Common myeloid progenitor, CD34-positive (primary cell): ENCODE data around the gene PLEKHM2.

ENCODE experiments used
- CTCF ChIA-PET: fragments of 350-600 bp; sonication (Branson Sonifier 250); formaldehyde crosslinking; loops from one replicate; lab custom pipeline; 2021; ENCODE audit warnings: antibody characterized with exemption; lab: Charles Lee
- POLR2A ChIA-PET: fragments of 350-600 bp; sonication (Branson Sonifier 250); formaldehyde crosslinking; loops from one replicate; lab custom pipeline; 2021; ENCODE audit warnings: antibody characterized with exemption; lab: Charles Lee
- DNase-seq, 3 donors: peaks; one replicate each; pipeline versions ENCODE4 v3.0.0 to v3.0.0-alpha.2; 2013
- H3K27ac ChIP-seq, 2 experiments: 1 replicate in 1 of 2; 2 replicates in 1 of 2; pipeline ENCODE4 v1.7.0; 2013; ENCODE audit warnings: inconsistent platforms in 2 of 2, low read length in 2 of 2, mild to moderate bottlenecking in 2 of 2, low read depth in 1 of 2, moderate library complexity in 1 of 2; ENCODE audit not compliant: severe bottlenecking in 2 of 2, insufficient read depth in 1 of 2, poor library complexity in 1 of 2
- H3K27me3 ChIP-seq, 5 experiments: replicated peaks in 2 of 5; 1 replicate in 3 of 5; 2 replicates in 2 of 5; pipeline versions ENCODE4 v1.6.1 to v1.7.0; 2013; ENCODE audit warnings: low read length in 4 of 5, mild to moderate bottlenecking in 2 of 5, moderate library complexity in 2 of 5, inconsistent platforms in 1 of 5; ENCODE audit not compliant: insufficient read depth in 5 of 5, control insufficient read depth in 4 of 5
- H3K36me3 ChIP-seq, 4 experiments: 1 replicate in 2 of 4; 2 replicates in 2 of 4; pipeline versions ENCODE4 v1.6.1 to v1.7.0; 2013; ENCODE audit warnings: low read length in 3 of 4, control low read depth in 1 of 4, mild to moderate bottlenecking in 1 of 4; ENCODE audit not compliant: control insufficient read depth in 4 of 4, insufficient read depth in 4 of 4
- H3K4me1 ChIP-seq, 4 experiments: 1 replicate in 3 of 4; 2 replicates in 1 of 4; pipeline versions ENCODE4 v1.6.1 to v1.7.1; 2013; ENCODE audit warnings: low read length in 3 of 4, mild to moderate bottlenecking in 3 of 4, control low read depth in 1 of 4, inconsistent platforms in 1 of 4, moderate library complexity in 1 of 4; ENCODE audit not compliant: control insufficient read depth in 4 of 4, insufficient read depth in 4 of 4; ENCODE audit errors: control extremely low read depth in 1 of 4
- H3K4me3 ChIP-seq, 7 experiments: 1 replicate in 4 of 7; 2 replicates in 3 of 7; pipeline versions ENCODE4 v1.5.1 to v1.7.0; 2013; ENCODE audit warnings: mild to moderate bottlenecking in 7 of 7, low read length in 6 of 7, moderate library complexity in 6 of 7, inconsistent platforms in 2 of 7, low read depth in 2 of 7, control low read depth in 1 of 7; ENCODE audit not compliant: insufficient read depth in 4 of 7, control insufficient read depth in 1 of 7; ENCODE audit errors: extremely low read depth in 1 of 7
- H3K9me3 ChIP-seq, 5 experiments: 1 replicate in 4 of 5; 2 replicates in 1 of 5; pipeline versions ENCODE4 v1.6.1 to v1.7.1; 2013; ENCODE audit warnings: low read length in 4 of 5, mild to moderate bottlenecking in 2 of 5, inconsistent platforms in 1 of 5, low read depth in 1 of 5, moderate library complexity in 1 of 5; ENCODE audit not compliant: control insufficient read depth in 4 of 5, insufficient read depth in 2 of 5; ENCODE audit errors: control extremely low read depth in 1 of 5
- WGBS: methylation state at CpG from one replicate; pipeline ENCODE4 v1.1.5; 2013; ENCODE audit not compliant: insufficient coverage; 5-methylcytosine and 5-hydroxymethylcytosine counted together

PLEKHM2 gene

DNA sequence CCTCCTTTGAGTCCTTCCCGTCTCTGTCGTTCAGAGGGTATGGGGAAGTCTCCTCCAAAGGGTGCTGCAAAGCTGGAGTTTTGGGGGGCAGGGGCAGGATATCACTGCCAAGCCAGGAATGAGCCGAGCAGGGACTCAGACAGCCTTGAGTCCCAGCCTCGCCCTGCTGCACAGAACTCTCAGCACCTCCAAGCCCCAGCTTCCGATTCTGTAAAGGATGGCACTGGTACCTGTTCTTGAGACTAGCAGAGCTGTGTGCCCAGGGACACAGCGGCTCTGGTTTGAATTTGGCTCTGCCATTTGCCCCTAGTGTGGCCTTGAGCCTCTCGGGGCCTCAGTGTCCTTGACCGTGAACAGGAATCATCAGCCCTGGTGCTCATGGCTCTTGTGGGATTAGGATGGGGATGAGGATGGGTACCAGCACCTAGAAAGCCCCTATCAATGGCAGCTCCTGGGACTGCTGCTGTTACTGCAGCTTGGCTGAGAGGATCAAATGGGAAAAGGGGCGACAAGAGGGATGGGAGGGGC is 73.0 kb downstream of the PLEKHM2 start:
- Histone ChIP-seq H3K4me3 (no peak overlapping the region), H3K36me3 (no peaks in the 10 kb centered on the region), H3K4me1 (peaks cover 0 to 21% (median 12%) of the 10 kb centered on the region in 4 experiments), H3K9me3 (no peaks in the 10 kb centered on the region), H3K27me3 (peaks cover 0 to 68% (median 37%) of the 10 kb centered on the region in 5 experiments), H3K27ac (no peak overlapping the region)
- ChIA-PET CTCF (no interaction called here), POLR2A (no interaction called here)
- 54% methylated on average over 7 of the region's 9 CpGs for WGBS
- DNase-seq, result peak in 1 of 3 donors; percentile 51

DNA sequence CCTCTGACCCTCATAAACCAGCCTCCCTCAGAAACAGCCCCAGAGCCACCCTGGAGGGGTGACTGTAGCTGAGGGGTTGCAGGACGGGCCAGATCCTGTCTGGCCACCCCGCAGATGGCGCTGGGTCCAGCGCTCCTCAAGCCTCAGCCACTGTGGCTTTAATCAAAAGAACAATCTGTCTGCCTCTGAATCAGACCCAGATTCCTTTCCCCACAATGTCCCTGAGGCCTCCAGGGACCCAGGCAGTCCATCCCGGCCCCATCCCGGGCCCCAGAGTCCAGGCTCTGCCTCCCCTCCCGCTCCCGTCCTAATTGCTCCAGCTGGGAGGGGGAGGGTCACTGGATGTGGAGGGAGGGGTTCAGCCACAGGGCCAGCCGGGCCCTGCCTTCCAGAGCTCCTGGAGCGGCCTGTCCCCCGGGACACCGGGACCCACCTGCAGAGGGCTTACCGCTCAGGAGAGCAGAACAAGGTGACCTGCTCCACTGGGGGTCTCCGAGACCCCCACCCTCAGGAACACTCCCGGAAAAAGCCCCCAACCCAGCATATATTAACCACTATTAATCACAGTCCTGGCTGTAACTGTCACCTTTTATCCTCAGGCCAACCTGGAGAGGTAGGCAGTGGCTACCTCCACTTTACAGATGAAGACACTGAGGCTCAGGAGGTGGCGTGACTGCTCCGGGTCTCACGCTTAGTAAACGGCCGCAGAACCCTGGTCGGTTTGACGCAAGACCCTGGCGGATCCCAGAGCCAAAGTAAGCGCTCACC is 73.6 kb downstream of the PLEKHM2 start:
- no peak overlapping the region for H3K4me3 ChIP-seq
- H3K27me3 ChIP-seq, result peaks cover 0 to 74% (median 37%) of the 10 kb centered on the region in 5 experiments
- POLR2A ChIA-PET, result no interaction called here
- peaks cover 0 to 21% (median 12%) of the 10 kb centered on the region in 4 experiments for H3K4me1 ChIP-seq
- WGBS, result 10% methylated on average over 19 of the region's 24 CpGs
- no peaks in the 10 kb centered on the region for H3K36me3 ChIP-seq
- CTCF ChIA-PET, result no interaction called here
- no peak for DNase-seq
- H3K9me3 ChIP-seq, result no peaks in the 10 kb centered on the region
- H3K27ac ChIP-seq, result no peak overlapping the region

DNA sequence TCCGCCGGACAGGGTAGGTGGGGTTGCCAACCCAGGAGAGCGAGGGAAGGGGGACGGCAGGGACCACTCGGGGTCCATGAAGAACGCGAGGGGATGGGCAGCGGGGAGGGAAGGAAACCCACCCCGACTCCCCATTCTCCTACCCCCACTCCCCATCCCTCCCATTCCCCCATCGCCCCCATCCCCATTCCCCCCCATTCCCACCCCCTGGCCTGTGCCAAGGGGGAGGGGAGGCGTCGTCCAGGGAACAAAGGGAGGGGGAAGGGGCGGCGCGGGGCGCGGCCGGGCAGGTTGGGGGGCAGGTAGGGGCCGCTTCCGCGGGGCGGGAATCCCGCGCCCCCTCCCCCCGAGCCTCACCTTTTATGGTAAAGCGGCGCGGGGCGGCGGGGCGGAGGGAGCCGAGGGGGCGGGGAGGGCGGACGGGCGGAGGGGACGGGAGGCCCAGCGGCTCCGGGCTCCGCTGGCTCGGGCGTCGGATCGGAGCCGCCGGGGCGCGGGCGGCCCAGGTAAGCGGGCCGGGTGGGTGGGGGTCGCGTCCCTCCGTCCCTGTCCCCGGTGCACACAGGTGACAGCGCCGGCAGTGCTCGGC is 74.3 kb downstream of the PLEKHM2 start, which contains the start of gene FBLIM1:
FBLIM1 (plus strand) TSS at position 453 of the 589 bp plus-strand sequence. CDS start 6,189 bp downstream, outside the sequence.
- Histone ChIP-seq H3K4me3 (peak within 1 kb of the TSS in 6 of 7 experiments; percentile 15 to 59 (median 48)), H3K4me1 (peaks cover 0 to 21% (median 12%) of the 10 kb centered on the region in 4 experiments), H3K9me3 (no peaks in the 10 kb centered on the region), H3K27ac (no peak within 1 kb of the TSS), H3K27me3 (peaks cover 0 to 75% (median 37%) of the 10 kb centered on the region in 5 experiments), H3K36me3 (no peaks in the 10 kb centered on the region)
- DNase-seq, result no peak
- WGBS, result under 1% methylated on average over 26 of the region's 58 CpGs
- CTCF ChIA-PET, result no interaction called here
- POLR2A ChIA-PET, result no interaction called here

DNA sequence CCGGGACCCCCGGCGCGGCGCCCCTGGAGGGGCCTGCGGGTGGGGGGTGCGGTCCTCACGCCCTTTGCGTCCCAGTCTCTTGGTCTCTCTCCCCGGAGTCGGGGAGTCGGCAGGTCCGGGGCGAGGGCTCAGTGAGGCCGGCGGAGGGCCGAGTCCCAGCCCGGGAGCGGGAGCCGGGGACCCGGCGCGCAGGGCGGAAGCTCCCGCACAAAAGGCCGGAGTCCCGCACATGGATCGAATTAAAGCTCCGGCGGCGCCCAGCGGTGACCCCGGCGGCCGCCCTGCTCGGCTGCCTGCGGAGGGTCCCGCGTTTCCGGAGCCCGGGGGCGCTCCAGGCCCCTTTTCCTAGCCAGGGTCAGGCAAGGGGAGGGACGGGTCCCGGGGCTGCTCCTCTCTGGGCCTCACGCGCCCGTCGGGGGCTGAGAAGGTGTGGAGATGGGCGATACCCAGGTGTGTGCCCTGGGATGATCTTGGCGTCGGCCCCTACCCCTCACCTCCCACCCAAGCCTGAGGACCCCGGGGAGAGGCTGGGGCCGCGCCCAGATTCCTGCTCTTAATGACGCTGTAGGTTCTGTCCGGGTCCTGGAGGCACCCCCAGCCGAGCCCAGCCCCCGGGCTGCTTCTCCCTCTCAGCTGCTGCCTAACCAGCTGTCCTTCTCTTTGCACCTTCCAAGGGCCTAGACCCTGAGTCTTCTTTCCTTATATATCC is 75.0 kb downstream of the PLEKHM2 start:
- POLR2A ChIA-PET, result no interaction called here
- DNase-seq, result no peak
- Histone ChIP-seq H3K36me3 (no peaks in the 10 kb centered on the region), H3K9me3 (no peaks in the 10 kb centered on the region), H3K27me3 (peaks cover 0 to 75% (median 37%) of the 10 kb centered on the region in 5 experiments), H3K4me3 (peak overlapping the region in 6 of 7 experiments; percentile 15 to 59 (median 48)), H3K4me1 (peaks cover 0 to 21% (median 12%) of the 10 kb centered on the region in 4 experiments), H3K27ac (no peak overlapping the region)
- WGBS, result 1% methylated on average over 37 of the region's 58 CpGs
- CTCF ChIA-PET, result no interaction called here

GRCh38 chr1:15760520-15761211 is 76.5 kb downstream of the PLEKHM2 start:
- 69% methylated on average over 11 of the region's 12 CpGs for WGBS

DNA sequence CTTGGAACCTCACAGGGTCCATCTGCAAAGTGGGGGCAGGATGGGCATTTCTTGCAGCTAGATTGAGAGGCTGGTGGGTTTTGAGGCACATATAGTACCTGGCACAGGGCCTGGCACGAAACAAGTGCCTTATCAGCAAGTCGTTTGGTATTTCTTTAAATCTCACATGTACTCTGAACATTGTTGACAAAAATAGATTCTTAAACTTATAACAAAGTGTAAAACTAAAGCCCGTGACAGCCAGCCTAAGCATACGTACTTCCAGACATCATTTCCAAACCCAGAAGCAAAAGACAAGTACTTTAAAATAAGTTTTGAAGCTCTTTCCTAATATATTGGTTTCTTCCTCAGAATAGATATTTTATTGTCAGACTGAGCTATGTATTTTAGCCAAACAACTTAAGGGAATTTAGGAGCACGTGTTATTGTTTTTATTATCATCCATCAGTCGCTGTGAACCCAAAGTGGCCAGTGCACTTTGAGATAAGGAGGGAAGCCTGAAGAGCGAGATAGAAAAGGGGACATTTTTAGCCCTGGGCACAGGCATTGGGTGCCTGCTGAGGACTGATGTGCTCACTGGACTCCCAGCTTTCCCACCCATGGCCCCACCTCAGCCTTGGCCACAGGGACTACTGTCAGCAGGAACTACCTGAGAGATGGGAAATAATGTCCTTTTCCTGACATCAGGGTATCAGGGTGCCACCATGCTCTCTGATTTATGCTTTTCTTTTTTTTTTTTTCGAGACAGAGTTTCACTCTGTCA is 77.4 kb downstream of the PLEKHM2 start:
- no peak overlapping the region for H3K4me3 ChIP-seq
- ChIA-PET CTCF (no interaction called here), POLR2A (interaction anchor here (0.6 kb wide), 1 partner anchor 60 kb away, joined by 4 read pairs; no protein-coding TSS in a partner anchor)
- H3K36me3 ChIP-seq, result no peaks in the 10 kb centered on the region
- 56% methylated on average over 5 of the region's 8 CpGs for whole genome bisulfite sequencing
- H3K27me3 ChIP-seq, result peaks cover 0 to 64% (median 30%) of the 10 kb centered on the region in 5 experiments
- H3K4me1 ChIP-seq, result peaks cover 0 to 13% (median 6%) of the 10 kb centered on the region in 4 experiments
- no peak overlapping the region for H3K27ac ChIP-seq
- DNase-seq, result peak in 1 of 3 donors; percentile 29
- H3K9me3 ChIP-seq, result no peaks in the 10 kb centered on the region

More at GRCh38 chr1:15760520-15761211, 76.5 kb downstream of the PLEKHM2 start:
- ChIA-PET CTCF (interaction anchor here (0.5 kb wide), 1 partner anchor 153 kb away, joined by 3 read pairs; no protein-coding TSS in a partner anchor), POLR2A (no interaction called here)
- no peak overlapping the region for H3K27ac ChIP-seq
- H3K4me1 ChIP-seq, result peaks cover 0 to 21% (median 12%) of the 10 kb centered on the region in 4 experiments
- H3K4me3 ChIP-seq, result no peak overlapping the region
- no peak for DNase-seq
- no peaks in the 10 kb centered on the region for H3K36me3 ChIP-seq
- H3K27me3 ChIP-seq, result peaks cover 0 to 72% (median 34%) of the 10 kb centered on the region in 5 experiments
- no peaks in the 10 kb centered on the region for H3K9me3 ChIP-seq
